Neural progenitor cell (in vitro differentiated cells): ENCODE measurements around the gene DEGS2. TPM values are rescaled to one million over a fixed set of nuclear protein-coding genes. Genes with fewer than 3 reads are reported as not detected.

ENCODE experiments used
- DNase-seq: peaks from one replicate; pipeline ENCODE4 v3.0.0-alpha.2; 2016; ENCODE audit warnings: low spot score
- H2AFZ ChIP-seq: fragments of 200-600 bp; sonication (generic); replicated peaks from 2 replicates; pipeline ENCODE4 v1.6.1; 2016; ENCODE audit warnings: antibody characterized with exemption
- H3F3A ChIP-seq: fragments of 200-600 bp; sonication (generic); 2 replicates; pipeline ENCODE4 v1.6.1; 2016; ENCODE audit warnings: antibody characterized with exemption, low read depth
- H3K27ac ChIP-seq: fragments of 200-600 bp; sonication (generic); 2 replicates; pipeline ENCODE4 v1.5.1; 2016; ENCODE audit warnings: mild to moderate bottlenecking
- H3K27me3 ChIP-seq: fragments of 200-600 bp; sonication (generic); 2 replicates; pipeline ENCODE4 v1.6.1; 2016; ENCODE audit warnings: mild to moderate bottlenecking, moderate library complexity
- H3K36me3 ChIP-seq: fragments of 200-600 bp; sonication (generic); 2 replicates; pipeline ENCODE4 v1.5.1; 2016
- H3K4me1 ChIP-seq: fragments of 200-600 bp; sonication (generic); 2 replicates; pipeline ENCODE4 v1.6.1; 2016; ENCODE audit warnings: mixed run types
- H3K4me2 ChIP-seq: fragments of 200-600 bp; sonication (generic); 2 replicates; pipeline ENCODE4 v1.6.1; 2016
- H3K4me3 ChIP-seq: fragments of 200-600 bp; sonication (generic); 2 replicates; pipeline ENCODE4 v1.5.1; 2016
- H3K79me2 ChIP-seq: fragments of 200-600 bp; sonication (generic); 2 replicates; pipeline ENCODE4 v1.6.1; 2016; ENCODE audit warnings: low read depth
- H3K9ac ChIP-seq: fragments of 200-600 bp; sonication (generic); 2 replicates; pipeline ENCODE4 v1.6.1; 2016
- H3K9me3 ChIP-seq: fragments of 200-600 bp; sonication (generic); 2 replicates; pipeline ENCODE4 v1.5.1; 2016; ENCODE audit warnings: low read depth
- H4K20me1 ChIP-seq: fragments of 200-600 bp; sonication (generic); 2 replicates; pipeline ENCODE4 v1.6.1; 2016; ENCODE audit warnings: low read depth
- H3K27ac Mint-ChIP-seq: 3 replicates; pipeline ENCODE4 v1.8.0; 2021; ENCODE audit warnings: mixed read lengths
- H3K27me3 Mint-ChIP-seq: 2 replicates; pipeline ENCODE4 v1.8.0; 2022; ENCODE audit warnings: low read depth, mild to moderate bottlenecking, inconsistent platforms, moderate library complexity, mixed read lengths; ENCODE audit not compliant: insufficient read depth
- H3K36me3 Mint-ChIP-seq: 3 replicates; pipeline ENCODE4 v1.8.0; 2021; ENCODE audit warnings: mixed read lengths
- H3K4me1 Mint-ChIP-seq: 3 replicates; pipeline ENCODE4 v1.8.0; 2021; ENCODE audit warnings: mixed read lengths
- H3K4me3 Mint-ChIP-seq: 3 replicates; pipeline ENCODE4 v1.8.0; 2021; ENCODE audit warnings: mild to moderate bottlenecking, moderate library complexity, mixed read lengths
- H3K9me3 Mint-ChIP-seq: 3 replicates; pipeline ENCODE4 v1.8.0; 2020; ENCODE audit warnings: mixed read lengths
- EZH2 ChIP-seq: fragments of 200-600 bp; sonication (generic); IDR thresholded peaks from 2 replicates; pipeline ENCODE4 v1.6.1; 2017; ENCODE audit warnings: antibody characterized with exemption, mild to moderate bottlenecking, moderate library complexity
- EZH2phosphoT487 ChIP-seq: fragments of 200-600 bp; sonication (generic); IDR thresholded peaks from 2 replicates; pipeline ENCODE4 v1.6.1; 2017; ENCODE audit warnings: antibody characterized with exemption
- total RNA-seq: library from RNA; depleted of rRNA; stranded (reverse); fragments of >200 nt; gene quantifications from 2 replicates; pipeline ENCODE4 v1.2.3, GENCODE V29; 2015; ENCODE audit warnings: low replicate concordance
- TF ChIP-seq, protein P1 (sequence below): fragments of 200-600 bp; sonication (generic); IDR thresholded peaks from 2 replicates; pipeline ENCODE4 v1.5.1; 2017; ENCODE audit warnings: antibody characterized with exemption, mild to moderate bottlenecking

Gene DEGS2
- total RNA-seq, 1 donor from 2014 or later: not detected

- no peak for DNase-seq
- Histone ChIP-seq H4K20me1 (no peaks in the 10 kb centered on the region), H3K4me3 (no peak overlapping the region), H3K4me1 (no peaks in the 10 kb centered on the region), H3K79me2 (no peaks in the 10 kb centered on the region), H3K4me2 (no peak overlapping the region), H3F3A (no peaks in the 10 kb centered on the region), H3K27ac (no peak overlapping the region), H2AFZ (no peak overlapping the region), H3K27me3 (no peaks in the 10 kb centered on the region), H3K9ac (no peak overlapping the region), H3K36me3 (no peaks in the 10 kb centered on the region), H3K9me3 (no peaks in the 10 kb centered on the region)
- Mint-ChIP-seq H3K4me3 (no peak overlapping the region), H3K27ac (no peak overlapping the region), H3K27me3 (peaks cover 2% of the 10 kb centered on the region), H3K9me3 (no peaks in the 10 kb centered on the region), H3K4me1 (peaks cover 7% of the 10 kb centered on the region), H3K36me3 (peaks cover 10% of the 10 kb centered on the region)
- TF ChIP-seq EZH2: no peak
- no peak for TF ChIP-seq EZH2phosphoT487
- TF ChIP-seq, protein P1, sequence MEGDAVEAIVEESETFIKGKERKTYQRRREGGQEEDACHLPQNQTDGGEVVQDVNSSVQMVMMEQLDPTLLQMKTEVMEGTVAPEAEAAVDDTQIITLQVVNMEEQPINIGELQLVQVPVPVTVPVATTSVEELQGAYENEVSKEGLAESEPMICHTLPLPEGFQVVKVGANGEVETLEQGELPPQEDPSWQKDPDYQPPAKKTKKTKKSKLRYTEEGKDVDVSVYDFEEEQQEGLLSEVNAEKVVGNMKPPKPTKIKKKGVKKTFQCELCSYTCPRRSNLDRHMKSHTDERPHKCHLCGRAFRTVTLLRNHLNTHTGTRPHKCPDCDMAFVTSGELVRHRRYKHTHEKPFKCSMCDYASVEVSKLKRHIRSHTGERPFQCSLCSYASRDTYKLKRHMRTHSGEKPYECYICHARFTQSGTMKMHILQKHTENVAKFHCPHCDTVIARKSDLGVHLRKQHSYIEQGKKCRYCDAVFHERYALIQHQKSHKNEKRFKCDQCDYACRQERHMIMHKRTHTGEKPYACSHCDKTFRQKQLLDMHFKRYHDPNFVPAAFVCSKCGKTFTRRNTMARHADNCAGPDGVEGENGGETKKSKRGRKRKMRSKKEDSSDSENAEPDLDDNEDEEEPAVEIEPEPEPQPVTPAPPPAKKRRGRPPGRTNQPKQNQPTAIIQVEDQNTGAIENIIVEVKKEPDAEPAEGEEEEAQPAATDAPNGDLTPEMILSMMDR: no peak
These were observed 42.3 kb upstream of the DEGS2 start for GRCh38 chr14:100201701-100202100.

- Histone ChIP-seq H2AFZ (no peak overlapping the region), H3K4me1 (no peaks in the 10 kb centered on the region), H3K36me3 (no peaks in the 10 kb centered on the region), H4K20me1 (no peaks in the 10 kb centered on the region), H3K9me3 (no peaks in the 10 kb centered on the region), H3K4me3 (no peak overlapping the region), H3F3A (no peaks in the 10 kb centered on the region), H3K4me2 (no peak overlapping the region), H3K9ac (no peak overlapping the region), H3K27ac (no peak overlapping the region), H3K79me2 (no peaks in the 10 kb centered on the region), H3K27me3 (no peaks in the 10 kb centered on the region)
- Mint-ChIP-seq H3K36me3 (peaks cover 2% of the 10 kb centered on the region), H3K4me3 (no peak overlapping the region), H3K27me3 (peaks cover 2% of the 10 kb centered on the region), H3K4me1 (peaks cover 7% of the 10 kb centered on the region), H3K9me3 (no peaks in the 10 kb centered on the region), H3K27ac (peak overlapping the region; percentile 76)
- no peak for DNase-seq
- TF ChIP-seq, protein P1: no peak
- TF ChIP-seq EZH2: no peak
- TF ChIP-seq EZH2phosphoT487: no peak
These were observed 40.9 kb upstream of the DEGS2 start for GRCh38 chr14:100200311-100200710.

- Histone ChIP-seq H3K79me2 (no peaks in the 10 kb centered on the region), H3K9ac (no peak overlapping the region), H3K9me3 (no peaks in the 10 kb centered on the region), H3K36me3 (no peaks in the 10 kb centered on the region), H4K20me1 (no peaks in the 10 kb centered on the region), H3K4me2 (no peak overlapping the region), H3F3A (peaks cover 2% of the 10 kb centered on the region), H3K27ac (no peak overlapping the region), H2AFZ (no peak overlapping the region), H3K4me3 (no peak overlapping the region), H3K4me1 (no peaks in the 10 kb centered on the region), H3K27me3 (no peaks in the 10 kb centered on the region)
- peaks cover 2% of the 10 kb centered on the region for H3K36me3 Mint-ChIP-seq
- no peak for TF ChIP-seq EZH2
- H3K27ac Mint-ChIP-seq: no peak overlapping the region
- H3K9me3 Mint-ChIP-seq: no peaks in the 10 kb centered on the region
- DNase-seq: no peak
- peaks cover 2% of the 10 kb centered on the region for H3K27me3 Mint-ChIP-seq
- no peak overlapping the region for H3K4me3 Mint-ChIP-seq
- H3K4me1 Mint-ChIP-seq: peaks cover 7% of the 10 kb centered on the region
These were observed 39.9 kb upstream of the DEGS2 start for GRCh38 chr14:100199240-100199860.
